ENCODE measurements around the gene SFT2D3. TPM values are rescaled to one million over a fixed set of nuclear protein-coding genes. Genes with fewer than 3 reads are reported as not detected.
A peak's percentile ranks its signal among the peaks of the same experiment; 100 is the strongest.

SFT2D3 gene
- total and polyA plus RNA-seq, 2 of the 13 experiments (the other 11 are each of a cell fraction or from before 2014, with no cell fraction given) = 8.3 to 9.4 TPM

- no TSS peak for BruUV-seq (replicated peaks)
- TF ChIP-seq CEBPB (IDR thresholded peaks at IDR 0.05; ENCODE audit: borderline replicate concordance, low read depth, low read length) (peak; percentile 80), ZFP1 (CRISPR knock-in tag; IDR thresholded peaks at IDR 0.05) (no peak)
- DNase-seq (ENCODE audit: low spot score) = no peak
- 93% methylated on average over 3 of the region's 3 CpGs for WGBS (ENCODE audit: low lambda C conversion rate)
- peak; percentile 32; the same call in 2 of the 3 replicates for ATAC-seq
- intact Hi-C loops (cut with micrococcal nuclease; ENCODE audit: unreplicated experiment) = no loop called here
- Histone ChIP-seq H3K9me3 (ENCODE audit: low read length) (no peaks in the 10 kb centered on the region), H3K27ac (ENCODE audit: extremely low read length, insufficient read depth, low read length) (no peak overlapping the region), H3K36me3 (replicated peaks in 1 of 2; ENCODE audit: control insufficient read depth in 1 of 2, insufficient read depth in 2 of 2, low read length in 2 of 2) (peaks cover 4 to 28% of the 10 kb centered on the region in 2 experiments), H3K4me1 (ENCODE audit: insufficient read depth, low read length) (peaks cover 40% of the 10 kb centered on the region), H3K4me2 (ENCODE audit: low read depth, low read length) (no peak overlapping the region), H2AFZ (ENCODE audit: low read length) (no peak overlapping the region), H3K4me3 (replicated peaks in 1 of 3; ENCODE audit: insufficient read depth in 1 of 3, low read depth in 2 of 3, low read length in 3 of 3) (no peak overlapping the region), H3K27me3 (ENCODE audit: control insufficient read depth in 1 of 2, insufficient read depth in 2 of 2, low read length in 2 of 2) (no peaks in the 10 kb centered on the region), H4K20me1 (ENCODE audit: insufficient read depth, low read length) (no peaks in the 10 kb centered on the region), H3K9ac (ENCODE audit: insufficient read depth, low read depth, low read length) (no peak overlapping the region), H3K79me2 (ENCODE audit: insufficient read depth, low read length) (no peaks in the 10 kb centered on the region)
- ChIA-PET CTCF (ENCODE audit: low intra/inter-chr PET ratio, low total read pairs) (no interaction called here), POLR2A (no interaction called here)
- no peak for FAIRE-seq
- in situ Hi-C loops (cut with HindIII; ENCODE audit: extremely low pct_ligation_motif_present, low pct_unique_long_range_greater_than_20kb) = no loop called here
These were observed 39.5 kb downstream of the SFT2D3 start for GRCh38 chr2:127740665-127741288.

GRCh38 chr2:127743477-127744026 lies 42.3 kb downstream of the SFT2D3 start:
- WGBS (ENCODE audit: low lambda C conversion rate) = 96% methylated on average over 3 of the region's 3 CpGs
- in situ Hi-C loops (cut with HindIII; ENCODE audit: extremely low pct_ligation_motif_present, low pct_unique_long_range_greater_than_20kb) (no loop called here), intact Hi-C loops (cut with micrococcal nuclease; ENCODE audit: unreplicated experiment) (no loop called here)

More at GRCh38 chr2:127743477-127744026, 42.3 kb downstream of the SFT2D3 start:
- Histone ChIP-seq H4K20me1 (ENCODE audit: insufficient read depth, low read length) (no peaks in the 10 kb centered on the region), H3K4me2 (ENCODE audit: low read depth, low read length) (no peak overlapping the region), H3K4me1 (ENCODE audit: insufficient read depth, low read length) (peaks cover 13% of the 10 kb centered on the region), H3K79me2 (ENCODE audit: insufficient read depth, low read length) (no peaks in the 10 kb centered on the region), H3K9ac (ENCODE audit: insufficient read depth, low read depth, low read length) (no peak overlapping the region), H3K4me3 (replicated peaks in 1 of 3; ENCODE audit: insufficient read depth in 1 of 3, low read depth in 2 of 3, low read length in 3 of 3) (no peak overlapping the region), H3K9me3 (ENCODE audit: low read length) (no peaks in the 10 kb centered on the region), H2AFZ (ENCODE audit: low read length) (no peak overlapping the region), H3K27me3 (ENCODE audit: control insufficient read depth in 1 of 2, insufficient read depth in 2 of 2, low read length in 2 of 2) (no peaks in the 10 kb centered on the region), H3K36me3 (replicated peaks in 1 of 2; ENCODE audit: control insufficient read depth in 1 of 2, insufficient read depth in 2 of 2, low read length in 2 of 2) (peaks cover 5 to 37% of the 10 kb centered on the region in 2 experiments), H3K27ac (ENCODE audit: extremely low read length, insufficient read depth, low read length) (no peak overlapping the region)
- ChIA-PET CTCF (ENCODE audit: low intra/inter-chr PET ratio, low total read pairs) (no interaction called here), POLR2A (no interaction called here)
- BruUV-seq (replicated peaks) = no TSS peak
- TF ChIP-seq RBM22 (optimal IDR thresholded peaks at IDR 0.05; ENCODE audit: low read length) (peak; percentile 42), ZNF33B (CRISPR knock-in tag; IDR thresholded peaks at IDR 0.05) (no peak)
- ATAC-seq (no peak), FAIRE-seq (no peak), DNase-seq (ENCODE audit: low spot score) (no peak)

Data from HepG2 (cell line).